HepG2 (cell line): Measurements from ENCODE around the gene FLT3LG. TPM values are rescaled to one million over a fixed set of nuclear protein-coding genes. Genes with fewer than 3 reads are reported as not detected.

Source experiments
- ATAC-seq: fragments of 200-7000 bp; cut with Tn5 transposase; 3 replicates; pipeline ENCODE4 v1.9.1; 2020; ENCODE audit warnings: mild to moderate bottlenecking, moderate library complexity
- BruUV-seq: library from RNA; stranded (reverse); fragments of 400-500 nt; replicated peaks from 2 replicates; lab custom pipeline; 2021; lab: Mats Ljungman, UMichigan
- CTCF ChIA-PET: fragments of 300-600 bp; formaldehyde crosslinking; extraction: SDS; loops from one replicate; lab custom pipeline; 2021; ENCODE audit warnings: low total read pairs, inconsistent platforms, low intra/inter-chr PET ratio; lab: Yijun Ruan, JAX
- POLR2A ChIA-PET: fragments of 350-600 bp; sonication (Branson Sonifier 250); formaldehyde crosslinking; loops from one replicate; lab custom pipeline; 2020; ENCODE audit warnings: antibody characterized with exemption, inconsistent platforms; lab: Yijun Ruan, JAX
- DNase-seq: peaks from one replicate; pipeline ENCODE4 v3.0.0-alpha.2; 2015; ENCODE audit warnings: low spot score
- FAIRE-seq: peaks from 3 replicates; lab custom pipeline; 2011; peaks lifted over from hg19 to GRCh38; lab: Jason Lieb, UNC
- H2AFZ ChIP-seq: one replicate; pipeline ENCODE4 v1.6.1; 2011; ENCODE audit warnings: low read length, inconsistent platforms
- H3K27ac ChIP-seq: fragments of 300-600 bp; 3 replicates; pipeline ENCODE4 v1.8.0; 2011; ENCODE audit warnings: mixed run types, mild to moderate bottlenecking, mixed read lengths, low read length, inconsistent platforms; ENCODE audit not compliant: insufficient read depth; ENCODE audit errors: extremely low read length
- H3K27me3 ChIP-seq, 2 experiments: fragments of 200-600 bp in 1 of 2; 2 replicates in 1 of 2; 3 replicates in 1 of 2; pipeline versions ENCODE4 v1.6.0 to v1.8.0; 2011; ENCODE audit warnings: low read length in 2 of 2, mild to moderate bottlenecking in 2 of 2, moderate library complexity in 2 of 2, inconsistent platforms in 1 of 2; ENCODE audit not compliant: insufficient read depth in 2 of 2, control insufficient read depth in 1 of 2
- H3K36me3 ChIP-seq, 2 experiments: fragments of 200-600 bp in 1 of 2; replicated peaks in 1 of 2; 2 replicates in 1 of 2; 3 replicates in 1 of 2; pipeline versions ENCODE4 v1.5.1 to v1.8.0; 2011; ENCODE audit warnings: low read length in 2 of 2, inconsistent platforms in 1 of 2; ENCODE audit not compliant: insufficient read depth in 2 of 2, control insufficient read depth in 1 of 2
- H3K4me1 ChIP-seq: 2 replicates; pipeline ENCODE4 v1.5.1; 2012; ENCODE audit warnings: low read length, inconsistent platforms; ENCODE audit not compliant: insufficient read depth
- H3K4me2 ChIP-seq: 2 replicates; pipeline ENCODE4 v1.6.0; 2011; ENCODE audit warnings: low read depth, low read length, inconsistent platforms
- H3K4me3 ChIP-seq, 3 experiments: fragments of 200-600 bp in 1 of 3; sonication (generic), shearing (Covaris generic) in 1 of 3; replicated peaks in 1 of 3; 2 replicates each; pipeline ENCODE4 v1.5.1; 2011 to 2016; ENCODE audit warnings: low read length in 3 of 3, inconsistent platforms in 2 of 3, low read depth in 2 of 3, mild to moderate bottlenecking in 2 of 3, control low read depth in 1 of 3, mixed read lengths in 1 of 3; ENCODE audit not compliant: insufficient read depth in 1 of 3
- H3K79me2 ChIP-seq: one replicate; pipeline ENCODE4 v1.6.1; 2011; ENCODE audit warnings: low read length, inconsistent platforms; ENCODE audit not compliant: insufficient read depth
- H3K9ac ChIP-seq: 2 replicates; pipeline ENCODE4 v1.6.0; 2011; ENCODE audit warnings: mild to moderate bottlenecking, low read depth, low read length, inconsistent platforms; ENCODE audit not compliant: insufficient read depth
- H3K9me3 ChIP-seq: 2 replicates; pipeline ENCODE4 v1.5.1; 2012; ENCODE audit warnings: mild to moderate bottlenecking, low read length
- H4K20me1 ChIP-seq: 2 replicates; pipeline ENCODE4 v1.6.0; 2011; ENCODE audit warnings: inconsistent platforms, mild to moderate bottlenecking, low read length, moderate library complexity; ENCODE audit not compliant: insufficient read depth
- AHR ChIP-seq: IDR thresholded peaks from 2 replicates; pipeline ENCODE4 v1.6.1; 2018; ENCODE audit warnings: missing genetic modification reagents, missing compliant biosample characterization
- BATF2 ChIP-seq: sonication (generic); formaldehyde crosslinking; IDR thresholded peaks from 2 replicates; pipeline ENCODE4 v1.8.0; 2022; ENCODE audit warnings: mild to moderate bottlenecking, missing genetic modification reagents, moderate library complexity
- KDM5A ChIP-seq: fragments of 200-600 bp; sonication (generic); IDR thresholded peaks from 2 replicates; pipeline ENCODE4 v1.7.0; 2018; ENCODE audit warnings: antibody characterized with exemption, mild to moderate bottlenecking, low read length, borderline replicate concordance
- RNF219 ChIP-seq: sonication (generic); formaldehyde crosslinking; IDR thresholded peaks from 2 replicates; pipeline ENCODE4 v1.5.0; 2020; ENCODE audit warnings: mild to moderate bottlenecking, missing genetic modification reagents
- STAT5B ChIP-seq: sonication (generic); formaldehyde crosslinking; IDR thresholded peaks from 2 replicates; pipeline ENCODE4 v1.4.0; 2020; ENCODE audit warnings: missing genetic modification reagents
- ZBTB10 ChIP-seq: sonication (generic); formaldehyde crosslinking; IDR thresholded peaks from 2 replicates; pipeline ENCODE4 v1.4.0; 2020; ENCODE audit warnings: missing genetic modification reagents, borderline replicate concordance
- ZIK1 ChIP-seq: sonication (generic); formaldehyde crosslinking; IDR thresholded peaks from 2 replicates; pipeline ENCODE4 v1.5.0; 2020; ENCODE audit warnings: mild to moderate bottlenecking, low read depth, missing genetic modification reagents, borderline replicate concordance
- ZNF329 ChIP-seq: sonication (generic); formaldehyde crosslinking; IDR thresholded peaks from 2 replicates; pipeline ENCODE4 v1.9.0; 2021; ENCODE audit warnings: low read depth, mild to moderate bottlenecking, missing genetic modification reagents
- ZNF616 ChIP-seq: sonication (generic); formaldehyde crosslinking; IDR thresholded peaks from 2 replicates; pipeline ENCODE4 v1.5.0; 2020; ENCODE audit warnings: low read depth, mild to moderate bottlenecking, missing genetic modification reagents
- ZNF652 ChIP-seq: IDR thresholded peaks from 2 replicates; pipeline ENCODE4 v1.6.1; 2016; ENCODE audit warnings: low read depth, borderline replicate concordance
- ZSCAN9 ChIP-seq: IDR thresholded peaks from 2 replicates; pipeline ENCODE4 v1.6.1; 2016; ENCODE audit warnings: borderline replicate concordance
- WGBS: methylation state at CpG from one replicate; pipeline ENCODE4 v1.1.6; 2017; ENCODE audit warnings: low lambda C conversion rate; 5-methylcytosine and 5-hydroxymethylcytosine counted together
- in situ Hi-C: cut with HindIII; loops from 2 replicates; pipeline ENCODE4 v1.10.0; 2017; ENCODE audit warnings: low pct_unique_long_range_greater_than_20kb; ENCODE audit not compliant: extremely low pct_ligation_motif_present
- intact Hi-C: fragments of 100-400 bp; cut with micrococcal nuclease; formaldehyde crosslinking; loops from one replicate; pipeline ENCODE4 v1.10.0; 2022; ENCODE audit not compliant: unreplicated experiment
- polyA plus RNA-seq, 8 experiments: library from polyadenylated mRNA; depleted of rRNA in 3 of 8; stranded (reverse) in 7 of 8; unstranded in 1 of 8; fragments of >200 nt; fragmentation: Illumina TruSeq in 4 of 8; extraction: Trizol in 4 of 8; gene quantifications; 2 replicates each; pipeline versions ENCODE4 v1.2.1 to v1.2.3, GENCODE V29; 2011 to 2016; ENCODE audit warnings: low read depth in 4 of 8, missing spikeins in 1 of 8, mixed read lengths in 1 of 8; ENCODE audit not compliant: insufficient read depth in 1 of 8
- total RNA-seq, 5 experiments: library from RNA; depleted of rRNA; stranded (reverse); fragments of >200 nt; fragmentation: Illumina TruSeq; extraction: Trizol; gene quantifications; 2 replicates each; pipeline ENCODE4 v1.2.3, GENCODE V29; 2016; ENCODE audit warnings: low read depth in 1 of 5

FLT3LG gene
- total and polyA plus RNA-seq, 2 of the 13 experiments (the other 11 are each of a cell fraction or from before 2014, with no cell fraction given), result 1.5 to 2.6 TPM

- CTCF ChIA-PET, result no interaction called here
- BruUV-seq, result no TSS peak
- Histone ChIP-seq H3K9ac (no peak overlapping the region), H3K79me2 (no peaks in the 10 kb centered on the region), H3K4me1 (peaks cover 16% of the 10 kb centered on the region), H2AFZ (no peak overlapping the region), H3K27me3 (peaks cover 10 to 88% of the 10 kb centered on the region in 2 experiments), H4K20me1 (no peaks in the 10 kb centered on the region), H3K36me3 (no peaks in the 10 kb centered on the region), H3K9me3 (no peaks in the 10 kb centered on the region), H3K4me2 (no peak overlapping the region), H3K4me3 (no peak overlapping the region), H3K27ac (no peak overlapping the region)
- DNase-seq (no peak), FAIRE-seq (no peak), ATAC-seq (no peak)
- in situ Hi-C loops (loop anchor here (5.0 kb wide), 1 partner anchor 34 kb away; no protein-coding TSS in a partner anchor), intact Hi-C loops (loop anchor here (5.0 kb wide), 1 partner anchor 34 kb away; no protein-coding TSS in a partner anchor)
- no peak for TF ChIP-seq ZIK1 (CRISPR knock-in tag)
- peak; percentile 85 for TF ChIP-seq ZNF652 (CRISPR knock-in tag)
- no peak for TF ChIP-seq KDM5A
- TF ChIP-seq AHR (CRISPR knock-in tag), result no peak
- 5% methylated on average over 26 of the region's 30 CpGs for WGBS
- POLR2A ChIA-PET, result no interaction called here
Measured at GRCh38 chr19:49425922-49426592, 48.0 kb upstream of the FLT3LG start.

- ChIA-PET CTCF (no interaction called here), POLR2A (no interaction called here)
- in situ Hi-C loops (loop anchor here (5.0 kb wide), 1 partner anchor 35 kb away; no protein-coding TSS in a partner anchor), intact Hi-C loops (loop anchor here (5.0 kb wide), 1 partner anchor 35 kb away; no protein-coding TSS in a partner anchor)
- H3K9ac ChIP-seq, result no peak overlapping the region
- peaks cover 16% of the 10 kb centered on the region for H3K4me1 ChIP-seq
- H3K4me3 ChIP-seq, result no peak overlapping the region
- BruUV-seq, result no TSS peak
- H3K36me3 ChIP-seq, result no peaks in the 10 kb centered on the region
- H3K27me3 ChIP-seq, result peaks cover 12 to 85% of the 10 kb centered on the region in 2 experiments
- H3K79me2 ChIP-seq, result no peaks in the 10 kb centered on the region
- no peaks in the 10 kb centered on the region for H3K9me3 ChIP-seq
- no peak for DNase-seq
- 43% methylated on average over 11 of the region's 12 CpGs for WGBS
- no peak overlapping the region for H3K27ac ChIP-seq
- FAIRE-seq, result no peak
- no peaks in the 10 kb centered on the region for H4K20me1 ChIP-seq
- H2AFZ ChIP-seq, result no peak overlapping the region
- H3K4me2 ChIP-seq, result no peak overlapping the region
- ATAC-seq, result no peak
- TF ChIP-seq RNF219 (CRISPR knock-in tag) (no peak), ZBTB10 (CRISPR knock-in tag) (no peak), BATF2 (CRISPR knock-in tag) (no peak), STAT5B (no peak), ZNF616 (CRISPR knock-in tag) (no peak), ZNF329 (no peak), ZSCAN9 (CRISPR knock-in tag) (no peak)
Measured at GRCh38 chr19:49427339-49427738, 46.7 kb upstream of the FLT3LG start.
